Limb (tissue), 2 donors: ENCODE data around the gene DOK4.
"Not testable (repeated sequence)": the region's sequence is repeated elsewhere in the genome, so short reads cannot be mapped to it uniquely, and the experiment has no call there.

Experiments
- DNase-seq, 2 donors: peaks; one replicate each; pipeline ENCODE4 v3.0.0-alpha.2; 2016; ENCODE audit errors: extremely low spot score in 2 of 2

DOK4 gene

GRCh38 chr16:57447186-57447962 is 38.9 kb downstream of the DOK4 start, which contains the start of the genes CIAPIN1 and COQ9:
Gene CIAPIN1, minus strand, starts transcription at chr16:57447385. Its CDS starts 6,457 bp downstream, at chr16:57440928.
Gene COQ9, plus strand, starts transcription at chr16:57447479. Its CDS starts 27 bp downstream, at chr16:57447506.
- peak; percentile 89 to 95 for DNase-seq

- no peak for DNase-seq
Measured at GRCh38 chr16:57446531-57447185, 39.6 kb downstream of the DOK4 start.

GRCh38 chr16:57445510-57445909 is 40.8 kb downstream of the DOK4 start:
- no peak for DNase-seq

DNA sequence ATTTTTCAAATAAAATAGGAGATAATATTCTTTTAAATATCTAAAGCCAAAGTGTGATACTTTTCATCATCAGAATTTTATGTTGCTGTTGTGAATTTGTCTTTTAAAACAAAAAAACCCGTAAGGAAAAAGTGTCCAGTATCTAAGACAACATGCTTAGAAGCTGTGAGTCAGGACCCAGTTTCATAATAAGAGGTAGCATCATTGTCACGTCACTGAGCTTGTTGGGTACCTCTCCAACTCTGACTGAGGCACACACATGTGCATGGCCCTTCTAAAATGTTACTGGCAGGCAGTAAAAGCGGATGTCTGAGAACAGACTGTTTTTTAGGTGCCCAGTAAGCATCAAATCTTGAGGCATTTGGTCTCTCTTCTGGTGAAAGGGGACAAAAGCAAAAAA is 41.6 kb downstream of the DOK4 start:
- no peak for DNase-seq

DNA sequence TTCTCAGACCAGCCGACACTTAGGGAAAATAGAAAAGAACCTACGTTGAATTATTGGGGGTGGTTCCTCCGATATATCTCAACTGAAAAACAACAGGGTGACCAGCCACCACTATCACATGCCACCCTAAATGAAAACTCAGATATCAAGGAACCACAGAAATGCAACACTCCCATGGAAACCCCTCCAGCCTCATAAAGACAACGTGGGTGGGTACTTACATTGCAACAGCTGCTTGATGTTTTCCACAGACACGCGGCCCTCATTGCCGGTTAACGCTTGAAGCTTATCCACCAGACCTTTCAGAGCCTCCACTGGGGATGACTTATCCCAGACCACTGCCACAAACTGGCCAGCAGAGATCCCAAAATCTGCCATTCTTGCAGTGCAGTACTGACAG is 45.7 kb downstream of the DOK4 start:
- DNase-seq = not testable (repeated sequence)

DNA sequence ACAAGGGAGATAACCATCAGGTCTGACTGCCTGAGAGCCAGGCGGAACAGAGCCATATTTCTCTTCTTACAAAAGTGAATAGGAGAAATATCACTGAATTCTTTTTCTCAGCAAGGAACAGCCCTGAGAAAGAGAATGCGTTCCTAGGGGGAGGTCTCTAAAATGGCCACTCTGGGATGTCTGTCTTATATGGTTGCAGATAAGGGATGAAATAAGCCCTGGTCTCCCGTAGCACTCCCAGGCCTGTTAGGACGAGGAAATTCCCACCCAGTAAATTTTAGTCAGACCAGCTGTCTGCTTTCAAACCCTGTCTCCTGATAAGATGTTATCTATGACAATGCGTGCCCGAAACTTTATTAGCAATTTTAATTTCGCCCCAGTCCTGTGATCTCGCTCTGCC is 46.3 kb downstream of the DOK4 start:
- not testable (repeated sequence) for DNase-seq

DNA sequence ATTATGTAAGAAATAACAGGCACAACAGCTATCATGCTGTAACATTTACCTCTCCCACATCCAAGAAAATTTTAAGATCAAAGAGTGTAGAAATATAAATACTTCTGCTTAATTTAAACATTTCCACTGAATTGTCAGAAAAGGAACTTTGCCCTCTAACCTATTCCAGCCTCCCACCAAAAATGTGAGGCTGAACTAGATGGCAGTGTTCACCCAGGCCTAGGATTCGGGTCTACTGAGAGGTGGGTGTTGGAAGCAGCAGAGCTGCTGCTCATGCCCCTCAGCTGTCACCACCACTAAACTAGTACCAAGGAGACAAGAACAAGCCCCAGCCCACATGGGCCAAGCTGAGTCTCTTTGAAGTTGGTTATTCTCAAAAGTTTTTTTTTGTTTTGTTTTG is 50.5 kb downstream of the DOK4 start:
- DNase-seq = no peak

- no peak for DNase-seq
Measured at GRCh38 chr16:57434003-57434402, 52.3 kb downstream of the DOK4 start.

GRCh38 chr16:57432989-57433388 is 53.3 kb downstream of the DOK4 start:
- DNase-seq = no peak

DNA sequence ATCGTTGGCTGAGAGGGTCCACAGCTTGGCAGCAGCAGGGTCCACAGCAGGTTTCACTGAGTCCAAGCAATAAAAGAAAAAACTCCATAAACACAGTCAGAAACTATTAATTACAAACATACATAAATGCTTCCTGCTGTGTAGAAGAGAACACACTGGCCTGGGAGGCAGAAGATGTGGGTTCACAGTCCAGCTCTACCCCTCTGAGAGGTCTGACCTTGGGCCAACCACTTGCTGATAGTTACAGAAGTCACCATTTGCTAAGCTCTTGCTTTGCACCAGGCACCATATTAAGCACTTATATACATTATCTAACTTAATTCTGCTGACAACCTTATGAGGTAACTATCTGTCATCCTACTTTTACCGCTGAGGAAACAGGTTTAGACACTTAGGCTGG is 53.8 kb downstream of the DOK4 start:
- no peak for DNase-seq

- no peak for DNase-seq
Measured at GRCh38 chr16:57430955-57431354, 55.3 kb downstream of the DOK4 start.

GRCh38 chr16:57427824-57428223 is 58.5 kb downstream of the DOK4 start:
- no peak for DNase-seq

DNA sequence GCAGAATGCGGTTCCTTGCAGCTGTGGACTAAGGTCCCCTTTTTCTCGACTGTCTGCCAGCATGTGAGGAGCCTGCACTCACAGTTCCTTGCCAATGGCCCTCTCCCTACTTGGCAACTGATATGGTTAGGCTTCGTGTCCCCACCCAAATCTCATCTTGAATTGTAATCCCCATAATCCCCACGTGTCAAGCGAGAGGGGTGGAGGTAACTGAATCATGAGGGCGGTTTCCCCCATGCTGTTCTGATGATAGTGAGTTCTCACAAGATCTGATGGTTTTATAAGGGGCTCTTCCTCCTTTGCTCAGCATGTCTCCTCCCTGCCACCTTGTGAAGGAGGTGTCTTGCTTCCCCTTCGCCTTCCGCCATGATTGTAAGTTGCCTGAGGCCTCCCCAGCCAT is 59.0 kb downstream of the DOK4 start:
- no peak for DNase-seq

GRCh38 chr16:57426356-57426755 is 59.9 kb downstream of the DOK4 start:
- DNase-seq = peak in 1 of 2 donors; percentile 6

GRCh38 chr16:57424583-57424982 is 61.7 kb downstream of the DOK4 start:
- DNase-seq = no peak

- no peak for DNase-seq
Measured at GRCh38 chr16:57423152-57423551, 63.1 kb downstream of the DOK4 start.

DNA sequence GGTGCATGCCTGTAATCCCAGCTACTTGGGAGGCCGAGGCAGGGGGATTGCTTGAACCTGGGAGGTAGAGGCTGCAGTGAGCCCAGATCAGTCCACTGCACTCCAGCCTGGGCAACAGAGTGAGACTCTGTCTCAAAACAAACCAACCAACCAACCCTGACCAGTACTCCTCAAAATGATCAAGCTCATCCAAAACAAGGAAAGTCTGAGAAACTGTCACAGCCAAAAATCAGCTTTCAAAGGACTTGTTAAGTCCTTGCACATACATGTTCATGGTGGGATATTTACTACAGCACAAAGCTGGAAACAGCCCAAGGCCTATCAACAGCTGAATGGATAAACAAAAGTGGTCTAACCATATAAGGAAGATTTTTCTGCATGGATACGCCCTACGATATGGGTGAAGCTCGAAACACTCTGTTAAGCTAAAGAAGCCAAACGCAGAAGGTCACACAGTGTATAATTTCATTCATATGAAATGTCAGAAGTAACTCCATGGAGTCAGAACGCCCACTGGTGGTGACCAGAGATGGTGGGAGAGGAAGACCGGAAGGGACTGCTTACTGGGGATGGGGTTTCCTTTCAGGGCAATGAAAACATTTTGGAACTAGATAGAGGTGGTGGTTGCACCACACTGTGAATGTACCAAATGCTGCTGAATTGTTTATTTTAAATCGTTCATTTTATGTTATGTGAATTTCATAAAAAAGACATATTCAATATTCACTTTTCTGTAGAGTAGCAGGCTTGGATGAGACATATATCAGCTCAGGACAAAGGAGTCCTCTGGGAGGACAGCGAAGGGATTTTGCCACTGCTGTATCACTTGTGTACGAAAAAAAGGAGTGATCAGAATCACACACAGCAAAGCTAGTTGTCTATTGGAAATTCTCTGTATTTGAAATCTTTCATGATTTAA is 64.0 kb downstream of the DOK4 start:
- DNase-seq = peak; percentile 67 to 81
